Measurements from ENCODE around the gene PLAC8L1.

Gene PLAC8L1

DNA sequence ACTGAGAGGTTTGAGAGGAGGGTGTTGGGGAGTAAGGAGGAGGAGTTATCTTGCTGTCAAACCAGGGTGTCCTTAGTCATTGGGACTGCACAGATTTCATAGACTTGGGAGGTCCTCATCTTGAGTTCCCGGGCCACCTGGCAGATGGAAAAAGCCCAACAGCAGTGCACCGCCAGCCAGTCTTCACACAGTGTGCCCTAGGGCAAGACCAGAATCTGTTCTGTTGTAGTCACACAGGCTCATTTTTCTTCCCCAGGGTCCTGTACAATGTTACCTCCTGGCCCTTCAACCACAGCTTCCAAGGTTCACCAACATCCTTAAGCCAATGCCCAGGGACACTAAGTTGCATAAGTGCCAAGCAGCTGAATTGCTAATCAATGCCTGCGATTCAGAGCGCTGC is 21.0 kb downstream of the PLAC8L1 start:
- Histone ChIP-seq H3K4me3 (ENCODE audit: low read depth, low read length) (no peak overlapping the region), H3K9ac (no peak overlapping the region), H3K27me3 (ENCODE audit: control insufficient read depth, insufficient read depth, low read length) (no peaks in the 10 kb centered on the region), H3K9me3 (ENCODE audit: control insufficient read depth, low read length) (no peaks in the 10 kb centered on the region), H3K4me2 (ENCODE audit: low read length) (no peak overlapping the region), H2AFZ (no peak overlapping the region), H3K27ac (no peak overlapping the region), H3K79me2 (no peaks in the 10 kb centered on the region), H3K36me3 (ENCODE audit: control insufficient read depth, insufficient read depth, low read length) (no peaks in the 10 kb centered on the region), H3K4me1 (no peaks in the 10 kb centered on the region)
- TF ChIP-seq, protein P1, sequence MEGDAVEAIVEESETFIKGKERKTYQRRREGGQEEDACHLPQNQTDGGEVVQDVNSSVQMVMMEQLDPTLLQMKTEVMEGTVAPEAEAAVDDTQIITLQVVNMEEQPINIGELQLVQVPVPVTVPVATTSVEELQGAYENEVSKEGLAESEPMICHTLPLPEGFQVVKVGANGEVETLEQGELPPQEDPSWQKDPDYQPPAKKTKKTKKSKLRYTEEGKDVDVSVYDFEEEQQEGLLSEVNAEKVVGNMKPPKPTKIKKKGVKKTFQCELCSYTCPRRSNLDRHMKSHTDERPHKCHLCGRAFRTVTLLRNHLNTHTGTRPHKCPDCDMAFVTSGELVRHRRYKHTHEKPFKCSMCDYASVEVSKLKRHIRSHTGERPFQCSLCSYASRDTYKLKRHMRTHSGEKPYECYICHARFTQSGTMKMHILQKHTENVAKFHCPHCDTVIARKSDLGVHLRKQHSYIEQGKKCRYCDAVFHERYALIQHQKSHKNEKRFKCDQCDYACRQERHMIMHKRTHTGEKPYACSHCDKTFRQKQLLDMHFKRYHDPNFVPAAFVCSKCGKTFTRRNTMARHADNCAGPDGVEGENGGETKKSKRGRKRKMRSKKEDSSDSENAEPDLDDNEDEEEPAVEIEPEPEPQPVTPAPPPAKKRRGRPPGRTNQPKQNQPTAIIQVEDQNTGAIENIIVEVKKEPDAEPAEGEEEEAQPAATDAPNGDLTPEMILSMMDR (IDR thresholded peaks at IDR 0.05), result no peak

- H2AFZ ChIP-seq, result no peak overlapping the region
- H3K4me1 ChIP-seq, result no peaks in the 10 kb centered on the region
- H3K27ac ChIP-seq, result no peak overlapping the region
- no peaks in the 10 kb centered on the region for H3K79me2 ChIP-seq
- H3K9ac ChIP-seq, result no peak overlapping the region
- no peak overlapping the region for H3K4me2 ChIP-seq (ENCODE audit: low read length)
- H3K4me3 ChIP-seq (ENCODE audit: low read depth, low read length), result no peak overlapping the region
- no peaks in the 10 kb centered on the region for H3K36me3 ChIP-seq (ENCODE audit: control insufficient read depth, insufficient read depth, low read length)
- H3K27me3 ChIP-seq (ENCODE audit: control insufficient read depth, insufficient read depth, low read length), result no peaks in the 10 kb centered on the region
- TF ChIP-seq, protein P1 (IDR thresholded peaks at IDR 0.05), result no peak
- H3K9me3 ChIP-seq (ENCODE audit: control insufficient read depth, low read length), result no peaks in the 10 kb centered on the region
Observed at GRCh38 chr5:146082798-146083197, 22.6 kb downstream of the PLAC8L1 start.

GRCh38 chr5:146081556-146081955 is 23.8 kb downstream of the PLAC8L1 start:
- no peaks in the 10 kb centered on the region for H3K4me1 ChIP-seq
- no peaks in the 10 kb centered on the region for H3K36me3 ChIP-seq (ENCODE audit: control insufficient read depth, insufficient read depth, low read length)
- no peak overlapping the region for H2AFZ ChIP-seq
- H3K9me3 ChIP-seq (ENCODE audit: control insufficient read depth, low read length), result no peaks in the 10 kb centered on the region
- no peak overlapping the region for H3K27ac ChIP-seq
- H3K9ac ChIP-seq, result no peak overlapping the region
- H3K4me3 ChIP-seq (ENCODE audit: low read depth, low read length), result no peak overlapping the region
- H3K79me2 ChIP-seq, result no peaks in the 10 kb centered on the region
- TF ChIP-seq, protein P1 (IDR thresholded peaks at IDR 0.05), result no peak
- H3K4me2 ChIP-seq (ENCODE audit: low read length), result no peak overlapping the region
- H3K27me3 ChIP-seq (ENCODE audit: control insufficient read depth, insufficient read depth, low read length), result no peaks in the 10 kb centered on the region

DNA sequence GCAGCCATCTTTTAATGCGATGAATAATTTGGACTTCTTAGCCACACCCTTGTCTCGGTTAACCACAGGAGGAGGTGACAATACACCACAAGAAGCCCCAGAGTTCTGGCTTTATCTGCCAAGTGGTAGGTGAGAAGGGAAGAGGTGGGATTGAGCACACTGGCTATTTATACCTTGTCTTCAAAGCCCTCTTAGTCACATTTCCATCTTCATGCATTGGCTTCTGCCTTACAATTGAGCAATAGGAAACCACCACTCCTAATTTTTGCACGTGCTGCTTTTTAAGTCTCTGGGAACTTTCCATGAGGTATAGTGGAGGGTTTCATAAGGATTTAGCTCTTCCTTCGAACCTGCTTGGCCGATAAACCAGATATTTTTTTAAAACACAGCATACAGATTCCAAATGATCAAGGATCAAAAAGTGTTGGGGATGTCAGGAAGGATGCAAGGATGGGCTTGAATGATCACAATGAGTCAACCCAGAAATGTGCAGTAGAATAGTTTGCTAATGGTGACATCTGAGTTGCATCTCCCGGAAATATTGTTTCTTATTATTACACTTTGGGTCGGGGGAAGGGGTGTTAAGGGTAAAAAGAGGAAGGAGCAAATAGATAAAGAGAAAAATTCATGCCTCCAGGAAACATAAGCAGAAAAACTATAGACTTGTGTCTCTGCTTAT is 25.5 kb downstream of the PLAC8L1 start:
- TF ChIP-seq, protein P1 (IDR thresholded peaks at IDR 0.05), result no peak
- H3K36me3 ChIP-seq (ENCODE audit: control insufficient read depth, insufficient read depth, low read length), result no peaks in the 10 kb centered on the region
- H3K4me3 ChIP-seq (ENCODE audit: low read depth, low read length), result no peak overlapping the region
- no peak overlapping the region for H3K4me2 ChIP-seq (ENCODE audit: low read length)
- H3K9ac ChIP-seq, result no peak overlapping the region
- H3K4me1 ChIP-seq, result no peaks in the 10 kb centered on the region
- H3K79me2 ChIP-seq, result no peaks in the 10 kb centered on the region
- H3K9me3 ChIP-seq (ENCODE audit: control insufficient read depth, low read length), result no peaks in the 10 kb centered on the region
- no peak overlapping the region for H2AFZ ChIP-seq
- H3K27me3 ChIP-seq (ENCODE audit: control insufficient read depth, insufficient read depth, low read length), result no peaks in the 10 kb centered on the region
- no peak overlapping the region for H3K27ac ChIP-seq

GRCh38 chr5:146078566-146078965 is 26.8 kb downstream of the PLAC8L1 start:
- H3K79me2 ChIP-seq, result no peaks in the 10 kb centered on the region
- H3K27ac ChIP-seq, result no peak overlapping the region
- H3K4me3 ChIP-seq (ENCODE audit: low read depth, low read length), result no peak overlapping the region
- TF ChIP-seq, protein P1 (IDR thresholded peaks at IDR 0.05), result no peak
- no peaks in the 10 kb centered on the region for H3K36me3 ChIP-seq (ENCODE audit: control insufficient read depth, insufficient read depth, low read length)
- H2AFZ ChIP-seq, result no peak overlapping the region
- no peak overlapping the region for H3K4me2 ChIP-seq (ENCODE audit: low read length)
- no peaks in the 10 kb centered on the region for H3K4me1 ChIP-seq
- no peaks in the 10 kb centered on the region for H3K27me3 ChIP-seq (ENCODE audit: control insufficient read depth, insufficient read depth, low read length)
- H3K9ac ChIP-seq, result no peak overlapping the region
- no peaks in the 10 kb centered on the region for H3K9me3 ChIP-seq (ENCODE audit: control insufficient read depth, low read length)

All from parathyroid adenoma (tissue), 2 donors.